Keratinocyte (primary cell): ENCODE results near the gene TXNDC2. TPM values are rescaled to one million over a fixed set of nuclear protein-coding genes. Genes with fewer than 3 reads are reported as not detected.

Experiments
- DNase-seq: peaks from one replicate; pipeline ENCODE4 v3.0.0-alpha.2; 2011; ENCODE audit warnings: low read depth, missing footprints, low spot score
- FAIRE-seq: peaks from 2 replicates; lab custom pipeline; 2011; peaks lifted over from hg19 to GRCh38; lab: Jason Lieb, UNC
- H2AFZ ChIP-seq: 2 replicates; pipeline ENCODE4 v1.6.0; 2012; ENCODE audit warnings: low read length, control low read depth, inconsistent platforms; ENCODE audit not compliant: control insufficient read depth
- H3K27ac ChIP-seq: 2 replicates; pipeline ENCODE4 v1.5.1; 2011; ENCODE audit warnings: low read length; ENCODE audit not compliant: control insufficient read depth, insufficient read depth
- H3K27me3 ChIP-seq: 3 replicates; pipeline ENCODE4 v1.6.0; 2011; ENCODE audit warnings: low read length; ENCODE audit not compliant: control insufficient read depth, insufficient read depth; ENCODE audit errors: extremely low read depth
- H3K36me3 ChIP-seq, 2 experiments: 2 replicates in 1 of 2; 3 replicates in 1 of 2; pipeline ENCODE4 v1.5.1; 2011; ENCODE audit warnings: low read length in 2 of 2, mild to moderate bottlenecking in 1 of 2; ENCODE audit not compliant: control insufficient read depth in 2 of 2, insufficient read depth in 2 of 2; ENCODE audit errors: extremely low read depth in 1 of 2
- H3K4me1 ChIP-seq: 3 replicates; pipeline ENCODE4 v1.5.1; 2011; ENCODE audit warnings: low read length; ENCODE audit not compliant: control insufficient read depth, insufficient read depth; ENCODE audit errors: extremely low read depth
- H3K4me2 ChIP-seq: 3 replicates; pipeline ENCODE4 v1.6.0; 2011; ENCODE audit warnings: low read depth, low read length; ENCODE audit not compliant: control insufficient read depth, insufficient read depth; ENCODE audit errors: extremely low read depth
- H3K4me3 ChIP-seq, 3 experiments: fragments of 200-600 bp in 1 of 3; sonication (generic) in 1 of 3; 2 replicates in 2 of 3; 3 replicates in 1 of 3; pipeline ENCODE4 v1.5.1; 2011 to 2016; ENCODE audit warnings: low read length in 3 of 3, mild to moderate bottlenecking in 3 of 3, control low read depth in 2 of 3, inconsistent platforms in 1 of 3, low read depth in 1 of 3, mixed read lengths in 1 of 3, mixed run types in 1 of 3, moderate library complexity in 1 of 3; ENCODE audit not compliant: control insufficient read depth in 2 of 3, insufficient read depth in 2 of 3; ENCODE audit errors: extremely low read depth in 1 of 3
- H3K79me2 ChIP-seq: 2 replicates; pipeline ENCODE4 v1.6.0; 2012; ENCODE audit warnings: low read length; ENCODE audit not compliant: control insufficient read depth, insufficient read depth
- H3K9ac ChIP-seq: 3 replicates; pipeline ENCODE4 v1.6.0; 2011; ENCODE audit warnings: low read length; ENCODE audit not compliant: control insufficient read depth, insufficient read depth; ENCODE audit errors: extremely low read depth
- H3K9me1 ChIP-seq: 3 replicates; pipeline ENCODE4 v1.6.0; 2011; ENCODE audit warnings: low read length; ENCODE audit not compliant: control insufficient read depth, insufficient read depth; ENCODE audit errors: extremely low read depth
- H3K9me3 ChIP-seq: 2 replicates; pipeline ENCODE4 v1.5.1; 2012; ENCODE audit warnings: low read depth, low read length; ENCODE audit not compliant: control insufficient read depth
- H4K20me1 ChIP-seq: 3 replicates; pipeline ENCODE4 v1.6.0; 2011; ENCODE audit warnings: low read length; ENCODE audit not compliant: control insufficient read depth, insufficient read depth; ENCODE audit errors: extremely low read depth
- CTCF ChIP-seq, 3 experiments: IDR thresholded peaks in 1 of 3; conservative IDR thresholded peaks in 1 of 3; optimal IDR thresholded peaks in 1 of 3; 2 replicates in 2 of 3; 3 replicates in 1 of 3; pipeline versions ENCODE3 to v1.5.1; 2011; ENCODE audit warnings: low read length in 3 of 3, mild to moderate bottlenecking in 3 of 3, moderate library complexity in 2 of 3, control low read depth in 1 of 3, inconsistent platforms in 1 of 3; ENCODE audit not compliant: insufficient read depth in 2 of 3; ENCODE audit errors: extremely low read depth in 1 of 3
- EZH2 ChIP-seq: IDR thresholded peaks from one replicate; pipeline ENCODE4 v1.6.1; 2012; ENCODE audit warnings: inconsistent platforms, mild to moderate bottlenecking, low read length, moderate library complexity
- dilution Hi-C: fragments of 300-500 bp; cut with MboI; formaldehyde crosslinking; loops from one replicate; pipeline ENCODE4 v1.7.0; 2020; ENCODE audit warnings: low sequenced_read_pairs; ENCODE audit not compliant: extremely low pct_ligation_motif_present
- polyA plus RNA-seq, 5 experiments: library from polyadenylated mRNA; depleted of rRNA in 3 of 5; stranded (reverse) in 3 of 5; stranded (forward) in 1 of 5; unstranded in 1 of 5; fragments of >200 nt; gene quantifications; 1 replicate in 1 of 5; 2 replicates in 3 of 5; 3 replicates in 1 of 5; pipeline versions ENCODE4 v1.2.1 to v1.2.3, GENCODE V29; 2011 to 2012; ENCODE audit warnings: missing spikeins in 2 of 5, low read depth in 1 of 5, low replicate concordance in 1 of 5

TXNDC2 gene
- polyA plus RNA-seq, 1 donor (not counting 4 experiments of a cell fraction or from before 2014, with no cell fraction given), result not detected

- dilution Hi-C loops, result no loop called here
- TF ChIP-seq EZH2 (no peak), CTCF (optimal IDR thresholded peaks at IDR 0.05 in 1 of 3, IDR thresholded peaks at IDR 0.05 in 1 of 3, conservative IDR thresholded peaks at IDR 0.05 in 1 of 3; ENCODE audit: extremely low read depth in 1 of 3, insufficient read depth in 2 of 3, low read length in 3 of 3) (peak in 1 of 3 experiments; percentile 3)
- H3K4me3 ChIP-seq, result no peak overlapping the region
- H4K20me1 ChIP-seq, result no peaks in the 10 kb centered on the region
- H3K9ac ChIP-seq, result peak overlapping the region; percentile 4
- H3K4me2 ChIP-seq, result peak overlapping the region; percentile 64
- peak overlapping the region; percentile 45 for H3K27ac ChIP-seq
- no peaks in the 10 kb centered on the region for H3K9me1 ChIP-seq
- H3K27me3 ChIP-seq, result no peaks in the 10 kb centered on the region
- H3K4me1 ChIP-seq, result peaks cover 27% of the 10 kb centered on the region
- H2AFZ ChIP-seq, result no peak overlapping the region
- H3K9me3 ChIP-seq, result no peaks in the 10 kb centered on the region
- no peaks in the 10 kb centered on the region for H3K79me2 ChIP-seq
- DNase-seq (no peak), FAIRE-seq (no peak)
- no peaks in the 10 kb centered on the region for H3K36me3 ChIP-seq
Observed at GRCh38 chr18:9850309-9850708, 35.5 kb upstream of the TXNDC2 start.

- no peak overlapping the region for H3K9ac ChIP-seq
- no peak overlapping the region for H3K4me3 ChIP-seq
- peak overlapping the region; percentile 11 for H3K4me2 ChIP-seq
- no peaks in the 10 kb centered on the region for H3K9me1 ChIP-seq
- no peaks in the 10 kb centered on the region for H3K36me3 ChIP-seq
- no peak overlapping the region for H2AFZ ChIP-seq
- H3K27me3 ChIP-seq, result no peaks in the 10 kb centered on the region
- no peaks in the 10 kb centered on the region for H3K9me3 ChIP-seq
- H4K20me1 ChIP-seq, result no peaks in the 10 kb centered on the region
- FAIRE-seq (no peak), DNase-seq (no peak)
- dilution Hi-C loops, result no loop called here
- peak overlapping the region; percentile 50 for H3K27ac ChIP-seq
- TF ChIP-seq EZH2 (no peak), CTCF (optimal IDR thresholded peaks at IDR 0.05 in 1 of 3, IDR thresholded peaks at IDR 0.05 in 1 of 3, conservative IDR thresholded peaks at IDR 0.05 in 1 of 3; ENCODE audit: extremely low read depth in 1 of 3, insufficient read depth in 2 of 3, low read length in 3 of 3) (no peak)
- H3K4me1 ChIP-seq, result peaks cover 27% of the 10 kb centered on the region
- H3K79me2 ChIP-seq, result no peaks in the 10 kb centered on the region
Observed at GRCh38 chr18:9851511-9851910, 34.3 kb upstream of the TXNDC2 start.
